Mesangial cell (primary cell): ENCODE results near the gene VRK1. TPM values are rescaled to one million over a fixed set of nuclear protein-coding genes. Genes with fewer than 3 reads are reported as not detected.

Experiments
- total RNA-seq: library from RNA; depleted of rRNA; stranded (reverse); fragments of >200 nt; gene quantifications from 2 replicates; pipeline ENCODE4 v1.2.3, GENCODE V29; 2015

VRK1 gene
- total RNA-seq, result 7.1 and 20.2 TPM in 2 replicates

GRCh38 chr14:96796851-96797581 lies at the start of gene VRK1:
TSS of gene VRK1 (plus strand) at chr14:96797382. CDS start at chr14:96833472, 36,090 bp downstream.

